B cell (primary cell): ENCODE data around the gene SNED1.

Experiments
- CTCF ChIP-seq: fragments of 200-600 bp; IDR thresholded peaks from one replicate; pipeline ENCODE4 v1.8.0; 2022; ENCODE audit warnings: antibody characterized with exemption, mild to moderate bottlenecking
- EZH2 ChIP-seq: IDR thresholded peaks from 2 replicates; pipeline ENCODE4 v1.6.1; 2012; ENCODE audit warnings: borderline replicate concordance, low read depth, mild to moderate bottlenecking, moderate library complexity, low read length; ENCODE audit not compliant: insufficient read depth, poor library complexity, severe bottlenecking

GRCh38 chr2:241125626-241126025, 127.2 kb downstream of the SNED1 start:
- TF ChIP-seq CTCF (no peak), EZH2 (no peak)
